Body of pancreas (tissue), 4 donors: Measurements from ENCODE around the gene GGPS1.
"Not testable (repeated sequence)": the region's sequence is repeated elsewhere in the genome, so short reads cannot be mapped to it uniquely, and the experiment has no call there.

Experiments used
- POLR2A ChIP-seq, 3 donors: fragments of 450-650 bp; IDR thresholded peaks; one replicate each; pipeline ENCODE4 v1.6.1; 2016; ENCODE audit warnings: antibody characterized with exemption in 3 of 3, mild to moderate bottlenecking in 2 of 3
- TF ChIP-seq, protein P1 (sequence below), 7 experiments: fragments of 450-650 bp in 4 of 7; fragments of 200-600 bp in 3 of 7; sonication (generic) in 3 of 7; IDR thresholded peaks; one replicate each; pipeline ENCODE4 v1.5.1; 2016 to 2019; ENCODE audit warnings: antibody characterized with exemption in 7 of 7

DNA sequence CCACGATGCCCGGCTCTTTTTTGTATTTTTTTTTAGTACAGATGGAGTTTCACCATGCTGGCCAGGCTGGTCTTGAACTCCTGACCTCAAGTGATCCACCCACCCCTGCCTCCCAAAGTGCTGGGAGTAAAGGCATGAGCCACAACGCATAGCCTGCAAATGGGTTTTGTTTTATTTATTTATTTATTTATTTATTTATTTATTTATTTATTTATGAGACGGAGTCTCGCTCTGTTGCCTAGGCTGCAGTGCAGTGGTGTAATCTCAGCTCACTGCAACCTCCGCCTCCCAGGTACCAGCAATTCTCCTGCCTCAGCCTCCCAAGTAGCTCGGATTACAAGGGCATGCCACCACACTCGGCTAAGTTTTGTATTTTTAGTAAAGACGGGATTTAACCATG is 35.8 kb downstream of the GGPS1 start:
- TF ChIP-seq, protein P1, sequence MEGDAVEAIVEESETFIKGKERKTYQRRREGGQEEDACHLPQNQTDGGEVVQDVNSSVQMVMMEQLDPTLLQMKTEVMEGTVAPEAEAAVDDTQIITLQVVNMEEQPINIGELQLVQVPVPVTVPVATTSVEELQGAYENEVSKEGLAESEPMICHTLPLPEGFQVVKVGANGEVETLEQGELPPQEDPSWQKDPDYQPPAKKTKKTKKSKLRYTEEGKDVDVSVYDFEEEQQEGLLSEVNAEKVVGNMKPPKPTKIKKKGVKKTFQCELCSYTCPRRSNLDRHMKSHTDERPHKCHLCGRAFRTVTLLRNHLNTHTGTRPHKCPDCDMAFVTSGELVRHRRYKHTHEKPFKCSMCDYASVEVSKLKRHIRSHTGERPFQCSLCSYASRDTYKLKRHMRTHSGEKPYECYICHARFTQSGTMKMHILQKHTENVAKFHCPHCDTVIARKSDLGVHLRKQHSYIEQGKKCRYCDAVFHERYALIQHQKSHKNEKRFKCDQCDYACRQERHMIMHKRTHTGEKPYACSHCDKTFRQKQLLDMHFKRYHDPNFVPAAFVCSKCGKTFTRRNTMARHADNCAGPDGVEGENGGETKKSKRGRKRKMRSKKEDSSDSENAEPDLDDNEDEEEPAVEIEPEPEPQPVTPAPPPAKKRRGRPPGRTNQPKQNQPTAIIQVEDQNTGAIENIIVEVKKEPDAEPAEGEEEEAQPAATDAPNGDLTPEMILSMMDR (IDR thresholded peaks at IDR 0.05) = not testable (repeated sequence)
- TF ChIP-seq POLR2A (IDR thresholded peaks at IDR 0.05) = not testable (repeated sequence)
